Measurements from ENCODE around the gene MAP3K14. TPM values are rescaled to one million over a fixed set of nuclear protein-coding genes. Genes with fewer than 3 reads are reported as not detected.

The MAP3K14 gene
- total RNA-seq, 4 donors from 2014 or later, result 16.5 to 30.4 (median 24.7) TPM

DNA sequence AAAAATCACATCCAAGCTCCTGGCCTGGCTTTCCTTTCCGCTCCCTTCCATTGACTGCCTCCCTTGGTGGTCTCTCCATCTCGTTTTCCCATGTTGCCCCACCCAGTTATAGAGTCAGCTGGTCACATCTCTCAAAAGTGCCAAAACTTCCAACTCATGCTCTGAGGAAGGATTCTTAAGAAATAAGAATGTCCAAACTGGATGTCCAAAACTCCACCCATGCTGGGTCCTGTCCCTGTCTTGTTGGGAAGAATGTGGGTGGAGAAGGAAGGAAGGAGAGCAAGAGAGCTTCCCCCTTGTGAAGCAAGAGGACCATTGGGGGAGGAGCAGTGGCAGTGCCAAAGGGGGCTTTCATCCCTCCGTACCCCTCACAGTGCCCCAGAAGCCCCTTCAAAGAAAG lies 44.6 kb upstream of the MAP3K14 start:
- Histone ChIP-seq H3K27me3 (no peaks in the 10 kb centered on the region), H3K27ac (no peak overlapping the region), H3K4me1 (no peaks in the 10 kb centered on the region), H3K4me3 (no peak overlapping the region), H3K36me3 (no peaks in the 10 kb centered on the region), H3K9me3 (no peaks in the 10 kb centered on the region)
- TF ChIP-seq CTCF (IDR thresholded peaks at IDR 0.05) (no peak), POLR2A (IDR thresholded peaks at IDR 0.05) (no peak)
- peak in 1 of 3 donors; percentile 31 for DNase-seq

DNA sequence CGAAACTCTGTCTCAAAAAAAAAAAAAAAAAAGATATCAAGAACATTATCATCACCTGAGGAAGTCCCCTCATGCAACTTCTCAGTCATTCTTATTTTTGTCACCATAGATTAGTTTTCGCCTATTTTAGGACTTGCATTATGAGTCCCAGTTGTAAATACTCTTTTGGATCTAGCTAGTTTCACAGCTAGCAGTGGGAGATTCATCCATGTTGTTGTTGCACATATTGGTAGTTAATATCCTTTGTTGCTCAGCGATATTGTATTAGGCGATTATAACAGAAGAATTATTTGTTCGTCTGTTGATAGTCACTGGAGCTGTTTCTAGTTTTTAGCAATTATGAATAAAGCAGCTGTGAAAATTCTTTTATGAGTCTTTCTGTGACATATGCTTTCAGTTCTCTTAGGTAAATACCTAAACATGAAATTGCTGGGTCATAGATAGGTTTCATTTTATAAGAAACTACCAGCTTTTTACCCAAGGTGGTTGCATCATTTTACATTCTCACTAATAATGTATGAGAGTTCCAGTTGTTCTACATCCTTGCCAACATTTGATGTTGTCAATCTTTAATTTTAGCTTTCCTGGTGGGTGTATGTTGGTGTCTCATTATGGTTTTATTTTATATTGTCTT lies 40.7 kb upstream of the MAP3K14 start:
- Histone ChIP-seq H3K27me3 (no peaks in the 10 kb centered on the region), H3K4me3 (no peak overlapping the region), H3K9me3 (no peaks in the 10 kb centered on the region), H3K4me1 (no peaks in the 10 kb centered on the region), H3K27ac (no peak overlapping the region), H3K36me3 (no peaks in the 10 kb centered on the region)
- DNase-seq, result no peak
- TF ChIP-seq POLR2A (IDR thresholded peaks at IDR 0.05) (no peak), CTCF (IDR thresholded peaks at IDR 0.05) (no peak)

- peak in 1 of 3 donors; percentile 42 for DNase-seq
- H3K4me1 ChIP-seq, result no peaks in the 10 kb centered on the region
- TF ChIP-seq CTCF (IDR thresholded peaks at IDR 0.05) (no peak), POLR2A (IDR thresholded peaks at IDR 0.05) (no peak)
- H3K36me3 ChIP-seq, result no peaks in the 10 kb centered on the region
- H3K9me3 ChIP-seq, result no peaks in the 10 kb centered on the region
- H3K27me3 ChIP-seq, result no peaks in the 10 kb centered on the region
- no peak overlapping the region for H3K4me3 ChIP-seq
- H3K27ac ChIP-seq, result no peak overlapping the region
Observed at GRCh38 chr17:45355087-45355486, 38.3 kb upstream of the MAP3K14 start.

- peak in 1 of 3 donors; percentile 44 for DNase-seq
- Histone ChIP-seq H3K4me1 (no peaks in the 10 kb centered on the region), H3K4me3 (no peak overlapping the region), H3K27me3 (no peaks in the 10 kb centered on the region), H3K9me3 (no peaks in the 10 kb centered on the region), H3K27ac (no peak overlapping the region), H3K36me3 (no peaks in the 10 kb centered on the region)
- TF ChIP-seq CTCF (IDR thresholded peaks at IDR 0.05), result no peak
- TF ChIP-seq POLR2A (IDR thresholded peaks at IDR 0.05), result no peak
Observed at GRCh38 chr17:45353043-45353442, 36.2 kb upstream of the MAP3K14 start.

DNA sequence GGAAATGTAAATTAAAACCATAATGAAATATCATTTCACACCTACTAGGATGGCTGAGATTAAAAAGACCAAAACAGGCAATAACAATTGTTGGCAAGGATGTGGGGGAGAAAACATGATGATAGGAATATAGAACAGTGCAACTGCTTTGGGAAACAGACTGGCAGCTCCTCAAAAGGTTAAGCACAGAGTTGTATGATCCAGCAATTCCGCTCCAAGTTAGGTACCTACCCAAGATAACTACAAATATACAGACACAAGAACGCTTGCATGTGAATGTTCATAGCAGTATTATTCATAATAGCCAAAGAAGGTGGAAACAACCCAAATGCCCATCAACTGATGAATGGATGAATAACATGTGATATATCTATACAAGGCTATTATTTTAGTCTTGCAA lies 35.0 kb upstream of the MAP3K14 start:
- no peak for TF ChIP-seq POLR2A (IDR thresholded peaks at IDR 0.05)
- TF ChIP-seq CTCF (IDR thresholded peaks at IDR 0.05), result no peak
- Histone ChIP-seq H3K4me1 (no peaks in the 10 kb centered on the region), H3K4me3 (no peak overlapping the region), H3K27ac (no peak overlapping the region), H3K36me3 (no peaks in the 10 kb centered on the region), H3K9me3 (no peaks in the 10 kb centered on the region), H3K27me3 (no peaks in the 10 kb centered on the region)
- DNase-seq, result no peak

GRCh38 chr17:45347444-45347843 lies 30.6 kb upstream of the MAP3K14 start:
- Histone ChIP-seq H3K9me3 (no peaks in the 10 kb centered on the region), H3K4me1 (no peaks in the 10 kb centered on the region), H3K36me3 (no peaks in the 10 kb centered on the region), H3K27me3 (no peaks in the 10 kb centered on the region), H3K27ac (no peak overlapping the region), H3K4me3 (no peak overlapping the region)
- TF ChIP-seq POLR2A (IDR thresholded peaks at IDR 0.05), result no peak
- no peak for TF ChIP-seq CTCF (IDR thresholded peaks at IDR 0.05)
- DNase-seq, result peak in 1 of 3 donors; percentile 1

Data from Peyer's patch (tissue), 4 donors.